Right renal pelvis (tissue), 4 donors: ENCODE measurements around the gene MYADML2. TPM values are rescaled to one million over a fixed set of nuclear protein-coding genes. Genes with fewer than 3 reads are reported as not detected.
"Not testable (repeated sequence)": the region's sequence is repeated elsewhere in the genome, so short reads cannot be mapped to it uniquely, and the experiment has no call there.

Experiments used
- DNase-seq, 4 donors: peaks; one replicate each; pipeline ENCODE4 v3.0.0-alpha.2; 2013; ENCODE audit warnings: low read depth in 4 of 4, low spot score in 3 of 4, missing footprints in 1 of 4
- polyA plus RNA-seq, 4 donors: library from polyadenylated mRNA; unstranded; fragments of 120-200 nt; gene quantifications; one replicate each; pipeline ENCODE4 v1.2.1, GENCODE V29; 2013; ENCODE audit not compliant: insufficient read length in 4 of 4

The MYADML2 gene
- polyA plus RNA-seq, 4 donors, result 0.08 to 0.14 (median 0.11) TPM; not detected in 1

DNA sequence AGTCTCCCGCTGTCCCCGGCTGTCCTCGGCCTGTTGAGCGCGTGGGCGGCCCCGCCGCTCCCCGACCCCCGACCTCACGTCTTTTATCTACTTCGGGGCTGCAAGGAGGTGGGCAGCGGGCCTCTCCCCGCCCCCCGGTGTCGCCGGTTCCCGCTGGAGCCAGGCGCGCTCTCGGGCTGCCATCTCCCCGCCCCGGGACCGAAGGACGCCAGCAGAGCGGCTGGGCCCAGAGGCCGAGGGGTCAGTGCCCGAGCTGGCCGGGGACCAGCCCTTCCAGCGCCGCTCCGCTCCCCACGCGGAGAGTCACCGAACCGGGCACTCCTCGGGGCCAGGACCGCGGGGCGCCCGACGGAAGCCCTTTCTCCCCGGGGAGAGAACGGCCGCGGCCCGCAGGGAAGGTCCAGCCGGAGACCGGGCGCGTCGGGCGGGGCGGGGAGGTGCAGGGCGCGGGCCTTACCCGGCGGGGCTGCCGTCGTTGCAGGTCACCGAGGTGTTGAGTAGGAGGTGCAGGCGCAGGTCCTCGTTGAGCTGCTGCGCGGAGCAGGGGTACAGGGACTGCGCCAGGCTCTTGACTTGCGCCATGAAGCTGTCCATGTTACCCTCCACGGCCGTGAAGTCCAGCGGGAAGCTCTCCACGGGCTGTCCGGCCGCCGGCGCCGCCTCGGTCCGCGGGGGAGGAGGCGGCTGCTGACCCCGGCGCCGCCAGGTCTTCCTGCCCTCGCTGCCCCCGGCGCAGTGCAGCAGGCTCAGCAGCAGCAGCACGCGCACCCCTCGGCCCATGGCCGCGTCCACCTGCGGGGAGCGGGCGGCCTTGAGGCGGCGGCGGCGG is 13.3 kb upstream of the MYADML2 start:
- no peak for DNase-seq

DNA sequence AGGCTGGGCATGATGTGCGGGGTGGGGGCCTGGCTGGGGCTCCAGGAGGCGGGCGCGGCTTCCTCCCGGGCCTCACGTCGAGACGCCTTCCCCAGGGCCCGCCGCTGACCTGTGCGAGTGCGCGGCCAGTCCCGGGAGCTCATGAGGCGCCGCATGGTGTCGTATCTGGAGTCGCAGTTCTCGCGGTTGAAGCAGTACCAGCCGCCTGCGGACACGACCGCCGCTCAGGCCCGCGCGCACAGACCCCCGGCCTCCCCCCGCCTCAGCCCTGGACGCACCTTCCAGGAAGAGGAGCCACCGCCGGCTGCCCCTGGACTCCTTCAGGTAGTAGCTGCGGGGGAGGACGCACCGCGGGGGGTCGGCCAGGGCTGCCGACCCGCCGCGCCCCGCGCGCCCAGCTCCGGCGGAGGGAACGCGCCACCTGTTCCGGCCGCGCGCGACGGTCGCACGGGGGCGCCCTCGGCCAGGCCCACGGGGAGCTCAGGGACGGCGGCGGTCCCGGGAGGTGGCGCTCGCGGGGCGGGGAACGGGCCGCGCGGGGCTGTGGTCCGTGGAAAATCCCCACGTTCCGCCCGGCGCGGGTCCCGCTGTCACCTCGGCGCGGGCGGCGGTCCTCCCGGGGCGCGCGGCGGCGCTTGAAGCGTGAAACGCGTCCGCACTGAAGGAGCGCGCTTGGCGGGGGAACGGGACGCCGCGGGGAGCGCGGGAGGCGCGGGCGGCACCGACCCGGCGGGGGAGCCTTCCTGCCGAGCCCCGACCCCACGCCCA is 12.5 kb upstream of the MYADML2 start:
- DNase-seq, result no peak

DNA sequence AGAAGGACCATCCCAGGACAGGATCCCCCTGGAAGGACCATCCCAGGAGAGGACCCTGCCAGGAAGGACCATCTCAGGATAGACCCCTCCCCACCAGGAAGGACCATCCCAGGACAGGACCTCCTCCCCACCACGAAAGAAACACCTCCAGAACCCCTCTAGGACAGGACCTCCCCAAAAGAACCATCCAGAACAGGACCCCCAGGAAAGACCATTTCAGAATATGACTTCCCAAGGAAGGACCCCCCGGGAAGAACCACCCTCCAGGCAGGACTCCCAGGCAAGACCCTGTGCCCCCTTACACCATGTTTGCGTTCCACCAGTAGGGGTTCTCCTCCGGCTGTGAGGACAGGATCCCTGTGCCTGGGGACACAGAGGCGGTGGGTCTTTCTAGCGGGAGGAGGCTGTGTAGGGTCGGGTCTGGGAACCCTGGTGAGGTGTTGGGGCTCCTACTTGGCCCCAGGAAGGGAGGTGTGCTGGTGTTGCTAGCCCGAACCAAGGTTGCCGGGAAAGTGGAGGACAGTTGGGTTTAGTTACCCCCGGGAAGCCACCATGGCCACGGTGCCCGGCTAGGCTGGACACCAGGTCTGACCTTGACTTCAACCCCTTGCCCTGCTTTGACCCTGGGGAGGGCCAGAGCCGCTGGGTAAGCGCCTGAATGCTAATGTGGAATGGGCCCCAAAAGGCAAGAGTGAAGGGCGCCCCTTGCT is 11.8 kb upstream of the MYADML2 start:
- DNase-seq, result no peak

DNA sequence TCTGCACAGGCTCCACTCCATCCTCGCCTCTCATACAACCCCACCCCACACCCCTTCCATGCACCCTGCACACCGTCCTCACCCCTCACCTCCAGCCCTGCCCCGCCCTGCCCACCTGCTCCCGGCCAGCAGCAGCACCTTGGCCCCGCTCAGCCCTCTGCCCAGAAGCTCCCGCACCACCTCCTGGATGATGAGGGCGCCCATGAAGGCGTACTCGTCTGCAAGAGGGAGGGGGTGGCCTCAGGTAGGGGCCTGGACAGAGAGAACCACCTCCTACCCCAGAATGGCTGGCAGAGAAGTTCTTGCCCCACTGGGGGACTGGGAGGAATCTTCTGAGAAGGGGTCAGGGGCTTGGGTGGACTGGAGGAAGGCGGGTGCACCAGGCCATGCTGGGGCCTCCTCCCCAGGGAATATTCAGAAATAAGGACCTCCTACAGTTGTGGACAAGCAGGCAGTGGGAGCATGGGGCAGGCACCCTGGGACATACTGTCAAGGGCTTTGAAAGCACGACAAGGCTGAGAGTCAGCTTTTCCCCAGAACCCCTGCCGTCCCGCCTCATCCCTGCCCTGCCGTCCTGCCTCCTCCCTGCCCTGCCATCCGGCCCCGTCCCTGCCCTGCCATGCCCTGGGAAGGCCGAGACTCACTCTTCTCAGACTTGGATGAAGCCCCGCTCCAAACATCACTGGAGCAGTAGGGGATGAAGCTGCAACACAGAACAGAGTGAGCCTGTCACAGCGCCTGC is 10.8 kb upstream of the MYADML2 start:
- no peak for DNase-seq

DNA sequence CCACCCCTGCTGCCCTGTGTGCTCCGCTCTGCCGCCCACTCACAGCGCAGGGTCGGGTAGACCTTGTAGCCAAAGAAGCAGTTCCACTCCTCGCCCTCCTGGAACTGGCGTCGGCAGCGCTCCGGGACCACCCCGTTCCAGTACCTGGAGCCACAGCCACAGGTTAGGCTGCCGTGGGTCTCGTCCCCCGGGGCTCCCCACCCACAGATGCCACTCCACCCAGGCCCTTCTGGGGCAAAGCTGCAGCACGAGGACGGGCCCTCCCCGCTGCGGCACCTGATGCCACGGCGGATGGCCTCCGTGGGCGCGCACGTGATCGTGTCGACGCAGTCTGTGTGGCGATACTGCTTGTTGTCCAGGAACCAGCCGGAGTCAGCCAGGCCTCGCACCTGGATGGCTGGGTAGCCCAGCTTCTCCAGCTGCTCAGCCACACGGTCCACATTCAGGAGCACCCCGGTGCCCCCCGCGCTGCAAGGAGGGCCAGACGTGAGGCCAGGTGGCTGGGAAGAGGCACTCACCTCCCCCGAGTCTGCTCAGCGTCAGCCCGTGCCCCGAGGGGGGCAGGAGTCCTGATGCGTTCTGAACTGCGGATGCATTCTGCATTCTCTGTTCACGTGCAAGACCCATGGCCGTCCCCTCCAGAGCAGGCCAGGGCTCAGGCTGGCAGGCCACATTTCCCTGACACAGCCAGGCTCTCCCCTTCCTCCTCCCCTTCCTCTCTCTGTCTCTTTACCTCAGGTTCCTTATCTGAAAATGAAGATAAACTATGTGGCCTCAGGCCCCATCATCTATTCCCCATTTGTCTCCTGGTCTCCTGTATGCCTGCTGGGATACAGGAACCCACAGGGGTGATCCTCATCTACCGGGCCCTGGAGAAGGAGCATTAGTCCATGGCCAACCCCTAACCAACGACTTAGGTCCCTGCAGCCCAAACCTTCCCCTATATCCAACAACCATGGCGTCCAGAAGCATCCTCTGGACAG is 9.9 kb upstream of the MYADML2 start:
- no peak for DNase-seq

DNA sequence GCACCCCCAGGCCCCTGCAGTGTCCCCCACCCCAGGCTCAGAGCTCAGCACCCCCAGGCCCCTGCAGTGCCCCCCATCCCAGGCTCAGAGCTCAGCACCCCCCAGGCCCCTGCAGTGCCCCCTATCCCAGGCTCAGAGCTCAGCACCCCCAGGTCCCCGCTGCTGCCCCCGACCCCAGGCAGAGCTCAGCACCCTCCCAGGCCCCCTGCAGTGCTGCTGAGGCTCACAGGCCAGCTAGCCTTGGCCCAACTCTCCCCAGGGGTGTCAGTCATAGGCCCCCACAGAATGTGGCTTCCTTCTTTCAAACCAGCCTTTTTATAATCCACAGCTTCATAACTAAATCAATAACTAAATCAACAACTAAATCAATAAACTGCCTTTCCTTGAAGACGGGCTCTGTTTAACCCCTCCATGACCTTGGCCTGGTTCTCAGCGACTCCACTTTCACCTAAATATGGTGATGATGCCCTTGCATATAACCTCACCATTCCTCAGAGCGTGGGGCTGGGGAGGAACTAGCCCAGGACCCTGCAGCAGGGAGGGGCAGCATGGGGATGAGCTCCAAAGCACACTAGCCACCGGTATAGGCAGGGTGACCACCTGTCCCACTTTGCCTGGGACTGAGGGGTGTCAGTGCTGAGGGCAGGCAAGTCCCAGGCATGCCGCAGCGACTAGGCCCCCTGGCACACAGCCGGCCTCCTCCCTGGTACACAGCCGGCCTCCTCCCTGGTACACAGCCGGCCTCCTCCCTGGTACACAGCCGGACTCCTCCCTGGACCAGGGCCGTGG is 8.9 kb upstream of the MYADML2 start:
- DNase-seq, result no peak

DNA sequence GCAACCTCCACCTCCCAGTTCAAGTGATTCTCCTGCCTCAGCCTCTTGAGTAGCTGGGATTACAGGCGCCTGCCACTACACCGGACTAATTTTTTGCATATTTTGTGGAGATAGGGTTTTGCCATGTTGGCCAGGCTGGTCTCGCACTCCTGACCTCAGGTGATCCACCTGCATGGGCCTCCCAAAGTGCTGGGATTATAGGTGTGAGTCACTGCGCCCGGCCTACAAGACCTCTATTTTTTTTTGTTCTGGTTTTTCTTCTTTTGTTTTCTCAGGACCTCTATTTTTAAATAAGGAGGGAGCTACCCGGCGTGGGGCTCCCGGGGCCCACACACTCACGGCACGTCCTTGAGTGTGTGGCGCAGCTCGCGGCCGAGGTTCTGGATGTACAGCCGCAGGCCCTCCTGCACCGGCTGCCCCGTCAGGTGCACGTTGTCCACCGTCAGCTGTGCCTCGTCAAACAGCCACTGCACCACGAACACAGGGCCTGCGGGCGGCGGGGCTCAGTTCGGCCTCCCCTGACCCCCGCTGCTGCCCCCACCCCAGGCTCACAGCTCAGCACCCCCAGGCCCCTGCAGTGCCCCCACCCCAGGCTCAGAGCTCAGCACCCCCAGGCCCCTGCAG is 8.1 kb upstream of the MYADML2 start:
- no peak for DNase-seq

DNA sequence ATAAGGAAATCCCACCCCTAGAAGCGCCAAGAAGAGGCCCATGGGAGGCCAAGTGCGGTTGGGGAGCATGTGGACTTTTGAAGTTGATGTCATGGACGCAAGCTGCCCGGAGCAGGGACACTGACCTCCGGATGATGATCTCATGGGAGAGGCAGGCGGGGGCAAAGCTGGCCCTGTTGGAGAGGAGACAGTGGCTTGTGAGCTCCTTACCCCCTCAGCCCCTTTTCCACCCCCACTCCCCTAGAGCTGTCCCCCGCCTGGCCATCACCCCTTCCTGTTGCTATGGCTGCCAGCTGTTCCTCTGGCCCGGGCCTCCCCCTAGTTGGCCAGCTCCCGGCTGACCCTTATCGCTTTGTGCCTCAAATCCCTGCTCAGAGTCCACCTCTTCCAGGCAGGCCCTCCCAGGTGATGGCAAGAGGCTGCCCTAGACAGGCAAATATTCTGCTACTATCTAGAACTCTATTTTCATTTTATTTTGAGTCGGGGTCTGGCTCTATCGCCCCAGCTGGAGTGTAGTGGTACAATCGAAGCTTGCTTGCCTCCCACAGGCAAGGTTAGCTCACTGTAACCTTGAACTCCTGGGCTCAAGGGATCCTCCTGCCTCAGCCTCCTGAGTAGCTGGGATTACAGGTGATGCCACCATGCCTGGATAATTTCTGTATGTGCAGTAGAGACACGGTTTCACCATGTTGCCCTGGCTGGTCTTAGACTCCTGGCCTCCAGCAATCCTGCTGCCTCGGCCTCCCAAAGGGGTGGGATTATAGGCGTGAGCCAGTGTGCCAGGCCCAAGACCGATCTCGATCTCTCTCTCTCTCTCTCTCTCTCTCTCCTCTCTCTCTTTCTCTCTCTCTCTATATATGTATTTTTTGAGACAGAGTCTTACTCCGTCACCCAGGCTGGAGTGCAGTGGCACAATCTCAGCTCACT is 7.4 kb upstream of the MYADML2 start:
- no peak for DNase-seq

DNA sequence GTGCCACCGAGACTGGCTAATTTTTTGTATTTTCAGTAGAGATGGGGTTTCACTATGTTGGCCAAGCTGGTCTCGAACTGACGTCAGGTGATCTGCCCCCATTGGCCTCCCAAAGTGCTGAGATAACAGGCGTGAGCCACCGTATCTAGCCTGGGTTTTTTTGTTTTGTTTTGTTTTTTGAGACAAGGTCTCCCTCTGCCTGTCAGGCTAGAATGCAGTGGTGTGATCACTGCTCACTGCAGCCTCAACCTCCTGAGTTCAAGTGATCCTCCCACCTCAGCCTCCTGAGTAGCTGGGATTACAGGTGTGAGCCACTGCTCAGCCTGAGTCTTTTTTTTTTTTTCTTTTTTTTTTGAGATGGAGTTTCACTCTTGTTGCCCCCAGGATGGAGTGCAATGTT is 6.4 kb upstream of the MYADML2 start:
- DNase-seq, result not testable (repeated sequence)

DNA sequence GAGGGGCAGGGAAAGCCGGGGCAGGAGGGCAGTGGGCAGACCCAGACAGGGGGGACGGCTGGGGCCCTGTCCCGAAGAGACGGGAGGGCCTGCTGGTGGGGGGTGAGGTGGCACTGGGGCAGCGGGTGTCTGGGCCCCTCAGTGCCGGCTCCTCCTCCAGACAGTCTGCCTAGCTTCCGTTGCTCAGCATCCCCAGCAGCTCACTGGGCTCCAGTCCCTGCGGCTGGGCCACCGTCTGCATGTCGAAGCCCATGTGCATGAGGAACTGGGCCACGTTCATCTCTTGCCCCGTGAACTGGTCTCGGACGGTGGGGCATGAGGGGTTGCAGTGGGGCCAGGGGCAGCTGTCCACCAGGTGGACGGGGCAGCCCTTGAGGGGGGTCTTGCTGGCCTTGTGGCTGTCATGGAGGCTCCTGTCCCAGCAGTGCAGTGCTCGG is 5.8 kb upstream of the MYADML2 start:
- no peak for DNase-seq

DNA sequence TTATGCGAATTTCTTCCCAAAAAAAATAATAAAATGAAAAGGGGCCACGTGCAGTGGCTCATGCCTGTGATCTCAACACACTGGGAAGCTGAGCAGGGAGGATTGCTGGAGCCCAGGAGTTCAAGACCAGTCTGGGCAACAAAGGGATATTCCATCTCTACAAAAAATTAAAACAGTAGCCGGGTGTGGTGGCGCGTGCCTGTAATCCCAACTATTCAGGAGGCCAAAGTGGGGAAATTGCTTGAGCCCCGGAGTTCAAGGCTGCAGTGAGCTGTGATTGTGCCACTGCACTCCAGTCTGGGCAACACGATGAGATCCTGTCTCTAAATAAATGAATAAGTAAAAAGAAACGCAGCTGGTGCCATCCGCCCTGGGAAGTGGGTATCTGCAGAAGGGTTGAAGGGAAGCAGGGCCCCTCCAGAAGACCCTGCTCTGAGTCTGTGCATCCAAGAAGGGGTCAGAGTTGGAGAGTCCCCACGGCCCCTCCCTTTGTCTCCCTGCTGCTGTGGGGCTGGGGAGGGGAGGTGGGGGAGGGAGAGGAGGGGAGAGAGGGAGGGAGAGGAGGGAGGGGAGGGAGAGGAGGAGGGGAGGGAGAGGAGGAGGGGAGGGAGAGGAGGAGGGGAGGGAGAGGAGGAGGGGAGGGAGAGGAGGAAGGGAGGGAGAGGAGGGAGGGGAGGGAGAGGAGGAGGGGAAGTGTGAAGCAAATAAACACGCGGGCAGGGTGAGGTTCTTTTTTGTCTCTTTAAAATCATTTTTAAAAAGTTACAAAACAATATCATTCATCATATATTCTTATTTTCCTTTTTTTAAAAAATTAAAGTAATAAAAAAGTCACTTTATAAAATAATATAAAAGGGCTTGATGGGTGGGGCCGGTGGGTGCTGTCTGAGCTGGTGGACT is 5.0 kb upstream of the MYADML2 start:
- DNase-seq, result no peak

DNA sequence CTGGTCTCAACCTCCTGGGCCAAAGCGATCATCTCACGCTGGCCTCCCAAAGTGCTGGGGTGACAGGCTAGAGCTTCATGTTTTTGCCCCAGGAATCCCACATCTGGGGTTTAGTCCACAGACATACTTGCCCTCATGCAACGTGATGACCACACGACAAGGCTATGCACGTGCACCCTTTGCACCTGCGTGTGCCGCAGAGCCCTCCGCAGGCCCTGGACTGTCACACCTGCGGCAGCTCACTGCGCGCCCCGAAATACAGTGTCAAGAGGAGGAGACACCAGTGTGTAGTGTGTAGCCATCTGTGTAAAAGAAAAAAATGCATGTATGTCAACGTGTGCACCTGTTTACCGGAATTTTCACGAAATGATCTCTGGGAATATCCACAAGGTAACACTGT is 3.5 kb upstream of the MYADML2 start:
- DNase-seq, result no peak

DNA sequence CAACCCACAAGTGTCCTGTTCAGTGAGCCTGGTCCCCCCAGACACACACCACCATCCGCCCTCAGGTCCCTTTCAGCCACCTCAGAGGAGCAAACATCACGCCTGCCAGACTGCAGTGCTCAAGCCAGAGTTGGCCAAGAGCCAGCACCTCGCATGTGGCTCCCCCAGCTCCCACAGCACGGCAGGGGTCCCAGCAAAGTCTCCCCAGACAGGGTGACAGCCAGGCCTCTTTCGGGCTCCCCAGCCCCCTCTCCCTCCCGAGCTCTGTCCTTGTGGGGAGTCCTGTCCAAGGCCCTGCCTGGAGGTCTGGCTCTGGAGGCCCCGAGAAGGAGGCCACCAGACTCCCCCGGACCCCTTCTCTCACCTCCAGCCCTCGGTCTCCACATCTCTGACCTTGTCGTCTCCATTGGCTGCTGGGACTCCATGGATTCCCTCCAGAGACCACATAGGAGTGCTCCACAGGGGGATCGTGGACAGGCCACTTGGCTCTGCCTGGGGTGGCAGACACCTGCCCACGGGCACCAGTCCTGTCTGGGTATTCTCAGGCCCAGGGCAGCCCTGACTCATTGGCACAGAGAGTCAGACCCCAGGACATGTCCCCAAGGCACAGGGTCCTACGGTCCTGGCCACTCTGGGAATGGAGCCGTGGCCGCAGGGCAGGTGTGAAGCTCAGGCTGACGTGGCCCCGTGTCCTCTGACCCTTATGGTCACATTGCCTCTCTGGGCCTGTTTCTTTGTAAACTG is 1.8 kb upstream of the MYADML2 start:
- no peak for DNase-seq

DNA sequence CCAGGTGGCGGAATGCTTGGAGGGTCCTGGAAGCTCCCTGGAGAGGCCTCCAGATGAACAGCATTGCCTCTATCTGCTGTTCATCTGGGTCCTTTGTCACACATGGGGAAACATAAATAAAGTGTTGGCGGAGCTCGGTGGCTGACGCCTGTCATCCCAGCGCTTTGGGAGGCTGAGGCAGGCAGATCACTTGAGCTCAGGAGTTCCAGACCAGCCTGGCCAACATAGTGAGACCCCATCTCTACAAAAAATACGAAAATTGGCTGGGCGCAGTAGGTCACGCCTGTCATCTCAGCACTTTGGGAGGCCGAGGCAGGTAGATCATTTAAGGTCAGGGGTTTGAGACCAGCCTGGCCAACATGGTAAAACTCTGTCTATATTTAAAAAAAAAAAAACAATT is 2.2 kb downstream of the MYADML2 start:
- no peak for DNase-seq

DNA sequence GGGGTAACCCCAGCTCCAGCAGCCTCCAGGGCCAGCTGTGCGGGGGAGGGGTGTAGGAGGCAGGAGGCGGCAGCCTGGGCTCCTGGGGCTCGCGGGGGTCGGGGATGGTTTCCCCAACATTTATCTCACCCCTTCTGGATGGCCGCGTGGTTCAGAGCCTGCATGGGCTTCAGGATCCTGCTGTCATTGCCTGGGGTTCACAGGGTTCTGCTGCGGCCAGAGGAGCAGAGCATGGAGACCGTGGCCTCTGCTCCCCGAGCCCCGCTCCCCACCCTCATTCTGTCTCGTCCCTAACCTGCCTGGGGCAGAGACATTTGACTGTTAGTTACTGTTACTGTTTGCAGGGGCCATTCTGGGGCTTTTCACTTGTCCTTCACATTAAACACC is 4.9 kb downstream of the MYADML2 start:
- no peak for DNase-seq
